Choroid plexus epithelial cell (primary cell): ENCODE measurements around the gene NPAS3.

ENCODE experiments used
- DNase-seq: peaks from one replicate; pipeline ENCODE4 v3.0.0-alpha.2; 2010; ENCODE audit warnings: low read depth
- H3K4me3 ChIP-seq: 2 replicates; pipeline ENCODE4 v1.5.1; 2011; ENCODE audit warnings: low read depth, mild to moderate bottlenecking, control low read depth, low read length, moderate library complexity
- CTCF ChIP-seq: conservative IDR thresholded peaks from 2 replicates; pipeline ENCODE4 v1.5.1; 2011; ENCODE audit warnings: low read depth, mild to moderate bottlenecking, control low read depth, inconsistent platforms, low read length, moderate library complexity

The NPAS3 gene

GRCh38 chr14:33670235-33670634, 731.6 kb downstream of the NPAS3 start:
- no peak overlapping the region for H3K4me3 ChIP-seq
- TF ChIP-seq CTCF, result no peak
- DNase-seq, result no peak

GRCh38 chr14:33671556-33671955, 732.9 kb downstream of the NPAS3 start:
- TF ChIP-seq CTCF, result no peak
- DNase-seq, result peak; percentile 67

GRCh38 chr14:33674927-33675326, 736.2 kb downstream of the NPAS3 start:
- no peak overlapping the region for H3K4me3 ChIP-seq
- no peak for TF ChIP-seq CTCF
- no peak for DNase-seq

More at GRCh38 chr14:33671556-33671955, 732.9 kb downstream of the NPAS3 start:
- H3K4me3 ChIP-seq, result no peak overlapping the region

- H3K4me3 ChIP-seq, result no peak overlapping the region
- TF ChIP-seq CTCF, result no peak
- DNase-seq, result peak; percentile 19
Observed at GRCh38 chr14:33675415-33676130, 736.9 kb downstream of the NPAS3 start.

GRCh38 chr14:33676135-33676566, 737.5 kb downstream of the NPAS3 start:
- peak overlapping the region; percentile 38 for H3K4me3 ChIP-seq
- peak; percentile 77 for TF ChIP-seq CTCF
- peak; percentile 81 for DNase-seq

- no peak for TF ChIP-seq CTCF
- no peak overlapping the region for H3K4me3 ChIP-seq
- no peak for DNase-seq
Observed at GRCh38 chr14:33676891-33677290, 738.2 kb downstream of the NPAS3 start.

- H3K4me3 ChIP-seq, result no peak overlapping the region
- TF ChIP-seq CTCF, result no peak
- DNase-seq, result no peak
Observed at GRCh38 chr14:33678005-33678404, 739.3 kb downstream of the NPAS3 start.
